ENCODE results near the gene CXCL13.
"Not testable (repeated sequence)": the region's sequence is repeated elsewhere in the genome, so short reads cannot be mapped to it uniquely, and the experiment has no call there.

The CXCL13 gene

GRCh38 chr4:77605210-77605902, at the start of gene CXCL13:
CXCL13 (plus strand) TSS chr4:77605820; CDS start chr4:77605866, 46 bp downstream.
- no peak for TF ChIP-seq CTCF (IDR thresholded peaks at IDR 0.05)

GRCh38 chr4:77560170-77560569, 45.5 kb upstream of the CXCL13 start:
- H3K4me1 ChIP-seq (ENCODE audit: control insufficient read depth in 1 of 2, insufficient read depth in 1 of 2, low read depth in 1 of 2, low read length in 1 of 2) = no peaks in the 10 kb centered on the region
- no peak for TF ChIP-seq CTCF (IDR thresholded peaks at IDR 0.05)
- no peak overlapping the region for H3K4me3 ChIP-seq (ENCODE audit: low read depth in 1 of 2, low read length in 1 of 2)
- H3K27me3 ChIP-seq = no peaks in the 10 kb centered on the region
- no peaks in the 10 kb centered on the region for H3K9me3 ChIP-seq
- no peak overlapping the region for H3K27ac ChIP-seq
- H3K36me3 ChIP-seq = no peaks in the 10 kb centered on the region

More at GRCh38 chr4:77605210-77605902, at the start of gene CXCL13:
- Histone ChIP-seq H3K27ac (no peak within 1 kb of the TSS), H3K9me3 (no peaks in the 10 kb centered on the region), H3K4me1 (ENCODE audit: control insufficient read depth in 1 of 2, insufficient read depth in 1 of 2, low read depth in 1 of 2, low read length in 1 of 2) (no peaks in the 10 kb centered on the region), H3K4me3 (ENCODE audit: low read depth in 1 of 2, low read length in 1 of 2) (no peak within 1 kb of the TSS), H3K36me3 (no peaks in the 10 kb centered on the region), H3K27me3 (no peaks in the 10 kb centered on the region)

GRCh38 chr4:77561720-77562119, 43.9 kb upstream of the CXCL13 start:
- H3K9me3 ChIP-seq; H3K27ac ChIP-seq; H3K4me1 ChIP-seq (ENCODE audit: control insufficient read depth in 1 of 2, insufficient read depth in 1 of 2, low read depth in 1 of 2, low read length in 1 of 2); H3K36me3 ChIP-seq; H3K4me3 ChIP-seq (ENCODE audit: low read depth in 1 of 2, low read length in 1 of 2); H3K27me3 ChIP-seq: not testable (repeated sequence)

- Histone ChIP-seq H3K4me1 (ENCODE audit: control insufficient read depth in 1 of 2, insufficient read depth in 1 of 2, low read depth in 1 of 2, low read length in 1 of 2) (no peaks in the 10 kb centered on the region), H3K9me3 (no peaks in the 10 kb centered on the region), H3K4me3 (ENCODE audit: low read depth in 1 of 2, low read length in 1 of 2) (no peak overlapping the region), H3K27ac (no peak overlapping the region), H3K27me3 (no peaks in the 10 kb centered on the region), H3K36me3 (no peaks in the 10 kb centered on the region)
- TF ChIP-seq CTCF (IDR thresholded peaks at IDR 0.05) = no peak
These were observed 41.4 kb upstream of the CXCL13 start for GRCh38 chr4:77564231-77564630.

GRCh38 chr4:77566148-77566547, 39.5 kb upstream of the CXCL13 start:
- Histone ChIP-seq H3K4me1 (ENCODE audit: control insufficient read depth in 1 of 2, insufficient read depth in 1 of 2, low read depth in 1 of 2, low read length in 1 of 2) (no peaks in the 10 kb centered on the region), H3K27ac (no peak overlapping the region), H3K27me3 (no peaks in the 10 kb centered on the region), H3K9me3 (no peaks in the 10 kb centered on the region), H3K36me3 (no peaks in the 10 kb centered on the region), H3K4me3 (ENCODE audit: low read depth in 1 of 2, low read length in 1 of 2) (no peak overlapping the region)
- no peak for TF ChIP-seq CTCF (IDR thresholded peaks at IDR 0.05)

GRCh38 chr4:77567549-77567948, 38.1 kb upstream of the CXCL13 start:
- H3K36me3 ChIP-seq = no peaks in the 10 kb centered on the region
- H3K27me3 ChIP-seq = no peaks in the 10 kb centered on the region
- H3K9me3 ChIP-seq = no peaks in the 10 kb centered on the region
- no peak overlapping the region for H3K4me3 ChIP-seq (ENCODE audit: low read depth in 1 of 2, low read length in 1 of 2)
- no peak overlapping the region for H3K27ac ChIP-seq
- H3K4me1 ChIP-seq (ENCODE audit: control insufficient read depth in 1 of 2, insufficient read depth in 1 of 2, low read depth in 1 of 2, low read length in 1 of 2) = no peaks in the 10 kb centered on the region
- no peak for TF ChIP-seq CTCF (IDR thresholded peaks at IDR 0.05)

GRCh38 chr4:77570508-77571214, 35.0 kb upstream of the CXCL13 start:
- H3K4me1 ChIP-seq (ENCODE audit: control insufficient read depth in 1 of 2, insufficient read depth in 1 of 2, low read depth in 1 of 2, low read length in 1 of 2); H3K27ac ChIP-seq; H3K4me3 ChIP-seq (ENCODE audit: low read depth in 1 of 2, low read length in 1 of 2); H3K27me3 ChIP-seq; H3K36me3 ChIP-seq; H3K9me3 ChIP-seq: not testable (repeated sequence)
